Measurements from ENCODE around the gene SH3TC2. TPM values are rescaled to one million over a fixed set of nuclear protein-coding genes. Genes with fewer than 3 reads are reported as not detected.
A peak's percentile ranks its signal among the peaks of the same experiment; 100 is the strongest.

The SH3TC2 gene
- total RNA-seq, 4 donors from 2014 or later, result 0.29 to 3.5 (median 2.1) TPM

DNA sequence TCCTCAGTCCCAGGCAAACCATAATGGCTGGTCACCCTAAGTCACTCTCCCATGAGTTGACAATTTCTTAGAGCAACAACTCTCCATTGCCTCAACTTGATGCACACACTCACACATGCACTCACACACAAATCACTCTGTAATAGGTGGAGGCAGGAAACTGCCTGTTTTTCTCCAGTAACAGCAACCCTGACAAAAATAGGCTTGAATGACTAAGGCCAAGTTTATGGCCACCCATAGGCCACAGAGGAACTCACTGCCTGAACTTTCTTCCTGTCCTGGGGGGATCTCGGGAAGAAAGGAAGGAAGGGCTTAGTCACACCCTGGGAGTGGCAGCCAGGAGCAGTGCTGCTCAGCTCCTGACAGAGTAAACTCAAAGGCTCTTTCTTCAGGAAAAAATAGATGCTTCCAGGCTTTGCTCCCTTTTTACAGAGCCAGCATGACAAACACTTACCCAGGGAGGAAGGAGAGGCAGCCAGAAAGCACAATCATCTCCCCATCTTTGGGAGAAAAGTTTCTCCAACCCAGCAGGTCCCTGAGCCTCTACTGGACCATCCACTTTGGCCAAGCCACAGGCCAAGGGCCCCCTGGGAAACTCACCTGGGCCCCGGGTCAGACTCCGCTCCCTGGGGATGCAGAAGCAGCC, 368 bp downstream of the SH3TC2 start:
- Histone ChIP-seq H3K4me1 (no peaks in the 10 kb centered on the region), H3K9me3 (no peaks in the 10 kb centered on the region), H3K36me3 (no peaks in the 10 kb centered on the region), H3K27ac (peak overlapping the region; percentile 55 to 64), H3K4me3 (no peak overlapping the region), H3K27me3 (no peaks in the 10 kb centered on the region)
- peak in 1 of 2 donors; percentile 51 for DNase-seq
- no peak for TF ChIP-seq POLR2A (IDR thresholded peaks at IDR 0.05)
- TF ChIP-seq, protein P1, sequence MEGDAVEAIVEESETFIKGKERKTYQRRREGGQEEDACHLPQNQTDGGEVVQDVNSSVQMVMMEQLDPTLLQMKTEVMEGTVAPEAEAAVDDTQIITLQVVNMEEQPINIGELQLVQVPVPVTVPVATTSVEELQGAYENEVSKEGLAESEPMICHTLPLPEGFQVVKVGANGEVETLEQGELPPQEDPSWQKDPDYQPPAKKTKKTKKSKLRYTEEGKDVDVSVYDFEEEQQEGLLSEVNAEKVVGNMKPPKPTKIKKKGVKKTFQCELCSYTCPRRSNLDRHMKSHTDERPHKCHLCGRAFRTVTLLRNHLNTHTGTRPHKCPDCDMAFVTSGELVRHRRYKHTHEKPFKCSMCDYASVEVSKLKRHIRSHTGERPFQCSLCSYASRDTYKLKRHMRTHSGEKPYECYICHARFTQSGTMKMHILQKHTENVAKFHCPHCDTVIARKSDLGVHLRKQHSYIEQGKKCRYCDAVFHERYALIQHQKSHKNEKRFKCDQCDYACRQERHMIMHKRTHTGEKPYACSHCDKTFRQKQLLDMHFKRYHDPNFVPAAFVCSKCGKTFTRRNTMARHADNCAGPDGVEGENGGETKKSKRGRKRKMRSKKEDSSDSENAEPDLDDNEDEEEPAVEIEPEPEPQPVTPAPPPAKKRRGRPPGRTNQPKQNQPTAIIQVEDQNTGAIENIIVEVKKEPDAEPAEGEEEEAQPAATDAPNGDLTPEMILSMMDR (IDR thresholded peaks at IDR 0.05), result no peak
- intact Hi-C loops (cut with DNase I; ENCODE audit: low total_unique reads), result no loop called here

DNA sequence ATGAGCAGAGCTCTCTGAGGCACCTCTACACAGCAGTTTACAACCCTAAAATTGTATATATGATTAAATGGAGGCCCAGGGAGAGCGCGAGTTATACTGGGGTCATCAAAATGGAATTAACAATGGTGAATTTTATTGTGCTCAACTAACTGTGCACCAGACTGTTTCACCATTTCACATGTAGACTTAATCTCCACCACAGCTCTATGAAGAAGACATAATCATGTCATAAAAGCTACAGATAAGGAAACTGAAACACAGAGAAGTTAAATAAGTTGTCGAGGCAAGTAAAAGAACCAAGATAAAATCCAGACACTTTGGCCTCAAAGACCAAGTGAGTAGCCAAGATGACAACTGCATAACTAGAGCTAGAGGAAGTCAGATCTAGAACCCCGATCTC, 1.5 kb downstream of the SH3TC2 start:
- Histone ChIP-seq H3K27me3 (no peaks in the 10 kb centered on the region), H3K27ac (no peak overlapping the region), H3K9me3 (no peaks in the 10 kb centered on the region), H3K36me3 (no peaks in the 10 kb centered on the region), H3K4me1 (no peaks in the 10 kb centered on the region), H3K4me3 (no peak overlapping the region)
- TF ChIP-seq, protein P1 (IDR thresholded peaks at IDR 0.05), result no peak
- TF ChIP-seq POLR2A (IDR thresholded peaks at IDR 0.05), result no peak
- no peak for DNase-seq
- intact Hi-C loops (cut with DNase I; ENCODE audit: low total_unique reads), result no loop called here

DNA sequence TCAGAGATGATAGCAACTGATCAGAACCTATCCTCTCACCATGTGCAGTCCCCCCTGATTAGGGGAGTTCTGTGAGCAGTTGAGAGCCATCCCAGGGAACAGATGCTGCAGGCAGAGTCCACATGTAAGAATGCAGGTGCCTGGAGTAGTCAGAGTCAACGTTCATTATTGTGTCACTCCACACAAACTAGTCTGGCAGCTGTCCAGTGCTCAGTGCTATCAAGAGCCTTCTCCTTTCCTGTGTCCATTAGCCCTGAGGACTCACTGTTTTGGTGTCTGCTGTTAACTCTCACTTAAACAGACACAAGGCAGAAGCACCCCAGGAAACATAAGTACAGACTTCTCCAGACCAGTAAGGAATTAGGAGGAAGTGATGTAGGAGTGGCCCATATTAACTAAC, 2.5 kb downstream of the SH3TC2 start:
- intact Hi-C loops (cut with DNase I; ENCODE audit: low total_unique reads), result no loop called here
- no peaks in the 10 kb centered on the region for H3K9me3 ChIP-seq
- no peaks in the 10 kb centered on the region for H3K27me3 ChIP-seq
- peak in 1 of 2 donors; percentile 25 for DNase-seq
- no peaks in the 10 kb centered on the region for H3K36me3 ChIP-seq
- TF ChIP-seq, protein P1 (IDR thresholded peaks at IDR 0.05), result no peak
- no peak for TF ChIP-seq POLR2A (IDR thresholded peaks at IDR 0.05)
- no peaks in the 10 kb centered on the region for H3K4me1 ChIP-seq
- no peak overlapping the region for H3K4me3 ChIP-seq
- H3K27ac ChIP-seq, result peak overlapping the region in 1 of 2 donors; percentile 27

DNA sequence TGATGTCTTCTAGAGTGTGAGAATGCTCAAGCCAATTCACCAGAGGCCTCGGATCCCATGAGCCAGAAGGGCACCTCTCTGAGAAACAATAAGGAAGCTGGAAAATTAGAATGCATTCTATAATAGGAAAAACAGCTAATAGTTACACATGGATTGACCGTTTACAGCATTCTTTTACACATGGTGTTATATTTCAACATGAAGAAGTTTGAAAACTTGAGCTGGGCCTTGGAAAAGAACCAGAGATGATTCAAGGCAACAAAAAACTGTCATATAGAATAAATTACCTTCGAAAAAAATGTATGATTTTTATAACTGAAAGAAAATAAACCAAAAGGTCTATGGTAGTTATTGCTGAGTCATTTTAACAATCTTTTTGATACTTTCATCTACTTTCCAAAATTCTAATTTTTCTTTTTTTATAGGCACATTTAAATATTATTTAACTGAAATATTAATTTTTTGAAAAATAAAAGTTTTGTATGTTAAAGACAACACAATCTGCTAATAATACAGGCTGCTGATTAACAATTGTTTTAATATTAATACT, 6.2 kb downstream of the SH3TC2 start:
- no peak for TF ChIP-seq POLR2A (IDR thresholded peaks at IDR 0.05)
- TF ChIP-seq, protein P1 (IDR thresholded peaks at IDR 0.05), result no peak
- H3K27me3 ChIP-seq, result no peaks in the 10 kb centered on the region
- H3K4me1 ChIP-seq, result no peaks in the 10 kb centered on the region
- H3K27ac ChIP-seq, result no peak overlapping the region
- intact Hi-C loops (cut with DNase I; ENCODE audit: low total_unique reads), result no loop called here
- no peaks in the 10 kb centered on the region for H3K36me3 ChIP-seq
- H3K4me3 ChIP-seq, result no peak overlapping the region
- no peaks in the 10 kb centered on the region for H3K9me3 ChIP-seq
- DNase-seq, result no peak

DNA sequence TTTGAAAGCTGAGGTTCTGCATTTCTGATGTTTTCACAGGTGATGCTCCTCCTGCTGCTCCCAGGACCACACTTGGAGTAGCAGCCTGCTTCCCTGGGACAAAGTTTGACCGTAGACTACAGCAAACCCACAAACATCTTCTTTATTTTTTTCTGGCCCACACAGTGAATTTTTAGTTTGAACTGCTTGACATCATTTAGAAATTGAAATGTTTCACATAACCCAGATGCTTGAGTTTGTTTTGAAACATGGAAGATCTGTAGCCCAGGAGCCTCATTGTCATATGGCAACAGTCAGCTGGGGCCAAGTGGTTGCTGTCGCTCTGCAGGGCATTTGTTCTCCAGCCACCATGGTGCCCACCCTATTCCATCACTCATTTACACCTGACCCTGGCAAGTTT, 8.4 kb downstream of the SH3TC2 start:
- intact Hi-C loops (cut with DNase I; ENCODE audit: low total_unique reads), result no loop called here
- no peaks in the 10 kb centered on the region for H3K36me3 ChIP-seq
- no peaks in the 10 kb centered on the region for H3K27me3 ChIP-seq
- no peaks in the 10 kb centered on the region for H3K9me3 ChIP-seq
- no peak for TF ChIP-seq POLR2A (IDR thresholded peaks at IDR 0.05)
- TF ChIP-seq, protein P1 (IDR thresholded peaks at IDR 0.05), result no peak
- no peaks in the 10 kb centered on the region for H3K4me1 ChIP-seq
- H3K4me3 ChIP-seq, result no peak overlapping the region
- DNase-seq, result no peak
- no peak overlapping the region for H3K27ac ChIP-seq
